ENCODE results near the gene GNG7. TPM values are rescaled to one million over a fixed set of nuclear protein-coding genes. Genes with fewer than 3 reads are reported as not detected.

GNG7 gene
- total RNA-seq, 1 donor from 2014 or later = 11.3 TPM

- no peaks in the 10 kb centered on the region for H3K9me3 Mint-ChIP-seq (ENCODE audit: low read depth)
- H3K27ac Mint-ChIP-seq = no peak overlapping the region
- peaks cover 8% of the 10 kb centered on the region for H3K4me1 Mint-ChIP-seq (ENCODE audit: low read depth)
- TF ChIP-seq, protein P1, sequence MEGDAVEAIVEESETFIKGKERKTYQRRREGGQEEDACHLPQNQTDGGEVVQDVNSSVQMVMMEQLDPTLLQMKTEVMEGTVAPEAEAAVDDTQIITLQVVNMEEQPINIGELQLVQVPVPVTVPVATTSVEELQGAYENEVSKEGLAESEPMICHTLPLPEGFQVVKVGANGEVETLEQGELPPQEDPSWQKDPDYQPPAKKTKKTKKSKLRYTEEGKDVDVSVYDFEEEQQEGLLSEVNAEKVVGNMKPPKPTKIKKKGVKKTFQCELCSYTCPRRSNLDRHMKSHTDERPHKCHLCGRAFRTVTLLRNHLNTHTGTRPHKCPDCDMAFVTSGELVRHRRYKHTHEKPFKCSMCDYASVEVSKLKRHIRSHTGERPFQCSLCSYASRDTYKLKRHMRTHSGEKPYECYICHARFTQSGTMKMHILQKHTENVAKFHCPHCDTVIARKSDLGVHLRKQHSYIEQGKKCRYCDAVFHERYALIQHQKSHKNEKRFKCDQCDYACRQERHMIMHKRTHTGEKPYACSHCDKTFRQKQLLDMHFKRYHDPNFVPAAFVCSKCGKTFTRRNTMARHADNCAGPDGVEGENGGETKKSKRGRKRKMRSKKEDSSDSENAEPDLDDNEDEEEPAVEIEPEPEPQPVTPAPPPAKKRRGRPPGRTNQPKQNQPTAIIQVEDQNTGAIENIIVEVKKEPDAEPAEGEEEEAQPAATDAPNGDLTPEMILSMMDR (IDR thresholded peaks at IDR 0.05; ENCODE audit: unreplicated experiment) = no peak
- H3K36me3 Mint-ChIP-seq (ENCODE audit: insufficient read depth) = no peaks in the 10 kb centered on the region
- H3K27me3 Mint-ChIP-seq = peaks cover 4% of the 10 kb centered on the region
- H3K4me3 Mint-ChIP-seq (ENCODE audit: low read depth) = no peak overlapping the region
- no peak for DNase-seq (ENCODE audit: low spot score, unreplicated experiment)
These were observed 67.5 kb downstream of the GNG7 start for GRCh38 chr19:2634960-2635359.

- peaks cover 3% of the 10 kb centered on the region for H3K27me3 Mint-ChIP-seq
- H3K27ac Mint-ChIP-seq = no peak overlapping the region
- H3K9me3 Mint-ChIP-seq (ENCODE audit: low read depth) = no peaks in the 10 kb centered on the region
- TF ChIP-seq, protein P1 (IDR thresholded peaks at IDR 0.05; ENCODE audit: unreplicated experiment) = no peak
- peaks cover 7% of the 10 kb centered on the region for H3K4me1 Mint-ChIP-seq (ENCODE audit: low read depth)
- H3K36me3 Mint-ChIP-seq (ENCODE audit: insufficient read depth) = no peaks in the 10 kb centered on the region
- DNase-seq (ENCODE audit: low spot score, unreplicated experiment) = no peak
- H3K4me3 Mint-ChIP-seq (ENCODE audit: low read depth) = no peak overlapping the region
These were observed 68.1 kb downstream of the GNG7 start for GRCh38 chr19:2634228-2634951.

- Mint-ChIP-seq H3K9me3 (ENCODE audit: low read depth) (peaks cover 2% of the 10 kb centered on the region), H3K27ac (no peak overlapping the region), H3K36me3 (ENCODE audit: insufficient read depth) (peaks cover under 1% of the 10 kb centered on the region), H3K27me3 (no peaks in the 10 kb centered on the region), H3K4me3 (ENCODE audit: low read depth) (no peak overlapping the region), H3K4me1 (ENCODE audit: low read depth) (peaks cover 3% of the 10 kb centered on the region)
- DNase-seq (ENCODE audit: low spot score, unreplicated experiment) = no peak
- TF ChIP-seq, protein P1 (IDR thresholded peaks at IDR 0.05; ENCODE audit: unreplicated experiment) = no peak
These were observed 68.8 kb downstream of the GNG7 start for GRCh38 chr19:2633693-2634075.

DNA sequence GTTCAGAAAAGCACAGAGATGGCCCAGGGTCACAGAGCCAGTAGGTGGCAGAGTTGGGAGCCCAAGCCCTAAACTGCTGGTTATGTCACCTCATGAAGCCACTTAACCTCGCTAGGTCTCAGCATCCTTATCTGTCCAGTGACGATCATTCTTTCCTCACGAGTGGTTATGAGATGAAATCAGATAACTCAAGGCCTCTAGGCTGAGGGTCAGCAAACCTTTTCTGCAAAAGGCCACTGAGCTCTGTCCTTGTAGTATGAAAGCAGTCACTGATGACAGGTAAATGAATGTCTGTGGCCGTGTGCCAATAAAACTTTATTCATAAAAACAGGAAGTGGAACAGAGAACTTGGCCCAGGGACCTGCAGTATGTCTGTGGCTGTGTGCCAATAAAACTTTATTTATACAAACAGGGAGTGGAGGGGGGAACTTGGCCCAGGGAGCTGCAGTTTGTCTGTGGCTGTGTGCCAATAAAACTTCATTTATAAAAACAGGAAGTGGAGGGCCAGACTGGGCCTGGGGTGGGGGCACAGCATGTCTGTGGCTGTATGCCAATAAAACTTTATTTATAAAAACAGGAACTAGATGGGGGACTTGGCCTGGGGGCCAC is 71.2 kb downstream of the GNG7 start:
- no peak overlapping the region for H3K27ac Mint-ChIP-seq
- H3K4me3 Mint-ChIP-seq (ENCODE audit: low read depth) = no peak overlapping the region
- no peaks in the 10 kb centered on the region for H3K27me3 Mint-ChIP-seq
- no peaks in the 10 kb centered on the region for H3K4me1 Mint-ChIP-seq (ENCODE audit: low read depth)
- TF ChIP-seq, protein P1 (IDR thresholded peaks at IDR 0.05; ENCODE audit: unreplicated experiment) = no peak
- peaks cover 2% of the 10 kb centered on the region for H3K36me3 Mint-ChIP-seq (ENCODE audit: insufficient read depth)
- peaks cover 6% of the 10 kb centered on the region for H3K9me3 Mint-ChIP-seq (ENCODE audit: low read depth)
- DNase-seq (ENCODE audit: low spot score, unreplicated experiment) = no peak

- H3K27ac Mint-ChIP-seq = no peak overlapping the region
- no peak for DNase-seq (ENCODE audit: low spot score, unreplicated experiment)
- no peak overlapping the region for H3K4me3 Mint-ChIP-seq (ENCODE audit: low read depth)
- H3K27me3 Mint-ChIP-seq = no peaks in the 10 kb centered on the region
- peaks cover 2% of the 10 kb centered on the region for H3K36me3 Mint-ChIP-seq (ENCODE audit: insufficient read depth)
- no peaks in the 10 kb centered on the region for H3K4me1 Mint-ChIP-seq (ENCODE audit: low read depth)
- TF ChIP-seq, protein P1 (IDR thresholded peaks at IDR 0.05; ENCODE audit: unreplicated experiment) = no peak
- H3K9me3 Mint-ChIP-seq (ENCODE audit: low read depth) = peaks cover 6% of the 10 kb centered on the region
These were observed 72.0 kb downstream of the GNG7 start for GRCh38 chr19:2630352-2631001.
